ENCODE measurements around the gene LDHAL6B.

DNA sequence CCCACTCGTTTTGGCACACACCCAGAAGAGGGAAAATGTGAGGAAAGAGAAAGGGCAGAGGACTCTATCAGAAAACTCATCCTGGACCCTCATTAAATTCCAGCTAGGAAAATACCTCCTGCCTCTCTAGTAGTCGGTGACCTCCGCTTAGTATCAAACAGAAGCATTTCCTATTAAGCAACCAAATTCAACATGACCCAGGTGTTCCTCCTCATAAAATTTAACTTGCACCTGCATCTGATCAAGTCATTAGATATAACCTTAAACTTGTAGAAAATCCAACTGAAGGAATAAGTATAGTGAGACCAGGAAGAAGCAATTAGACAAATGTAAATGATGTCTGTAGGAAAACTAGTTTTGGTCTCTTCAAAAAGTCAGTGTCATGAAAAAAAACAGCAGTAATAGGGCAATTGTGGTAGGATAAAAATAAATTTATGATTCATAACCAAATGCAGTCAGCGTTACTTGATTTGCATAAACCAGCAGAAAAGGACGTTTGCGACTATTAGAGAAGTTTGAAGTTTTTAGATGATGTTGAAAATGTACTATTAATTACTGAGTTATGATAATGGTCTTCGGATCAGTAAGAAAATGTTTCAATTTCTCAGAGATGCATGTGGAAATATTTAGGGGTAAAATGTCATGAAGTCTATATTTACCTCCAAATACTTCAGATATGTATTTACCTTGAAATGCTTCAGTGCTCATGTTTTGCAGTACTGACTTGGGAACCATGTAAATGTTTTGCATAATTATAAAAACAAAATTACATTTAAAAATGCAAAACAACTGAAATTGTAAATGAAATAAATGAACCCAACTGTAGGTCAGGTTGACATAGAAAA is 44.6 kb downstream of the LDHAL6B start:
- TF ChIP-seq, protein P1, sequence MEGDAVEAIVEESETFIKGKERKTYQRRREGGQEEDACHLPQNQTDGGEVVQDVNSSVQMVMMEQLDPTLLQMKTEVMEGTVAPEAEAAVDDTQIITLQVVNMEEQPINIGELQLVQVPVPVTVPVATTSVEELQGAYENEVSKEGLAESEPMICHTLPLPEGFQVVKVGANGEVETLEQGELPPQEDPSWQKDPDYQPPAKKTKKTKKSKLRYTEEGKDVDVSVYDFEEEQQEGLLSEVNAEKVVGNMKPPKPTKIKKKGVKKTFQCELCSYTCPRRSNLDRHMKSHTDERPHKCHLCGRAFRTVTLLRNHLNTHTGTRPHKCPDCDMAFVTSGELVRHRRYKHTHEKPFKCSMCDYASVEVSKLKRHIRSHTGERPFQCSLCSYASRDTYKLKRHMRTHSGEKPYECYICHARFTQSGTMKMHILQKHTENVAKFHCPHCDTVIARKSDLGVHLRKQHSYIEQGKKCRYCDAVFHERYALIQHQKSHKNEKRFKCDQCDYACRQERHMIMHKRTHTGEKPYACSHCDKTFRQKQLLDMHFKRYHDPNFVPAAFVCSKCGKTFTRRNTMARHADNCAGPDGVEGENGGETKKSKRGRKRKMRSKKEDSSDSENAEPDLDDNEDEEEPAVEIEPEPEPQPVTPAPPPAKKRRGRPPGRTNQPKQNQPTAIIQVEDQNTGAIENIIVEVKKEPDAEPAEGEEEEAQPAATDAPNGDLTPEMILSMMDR (IDR thresholded peaks at IDR 0.05), result no peak
- TF ChIP-seq POLR2A (IDR thresholded peaks at IDR 0.05), result no peak
